OCI-LY7 (cell line): Measurements from ENCODE around the gene FIGLA.

Experiments used
- EZH2phosphoT487 ChIP-seq: fragments of 200-600 bp; sonication (generic); IDR thresholded peaks from 2 replicates; pipeline ENCODE4 v1.6.1; 2018; ENCODE audit warnings: low read depth, borderline replicate concordance, mild to moderate bottlenecking, mixed run types, antibody characterized with exemption, low read length, moderate library complexity, mixed read lengths
- TF ChIP-seq, protein P1 (sequence below): fragments of 200-600 bp; sonication (generic); conservative IDR thresholded peaks from 2 replicates; pipeline ENCODE4 v1.5.1; 2014; ENCODE audit warnings: mild to moderate bottlenecking, antibody characterized with exemption, low read length, moderate library complexity, mixed read lengths

DNA sequence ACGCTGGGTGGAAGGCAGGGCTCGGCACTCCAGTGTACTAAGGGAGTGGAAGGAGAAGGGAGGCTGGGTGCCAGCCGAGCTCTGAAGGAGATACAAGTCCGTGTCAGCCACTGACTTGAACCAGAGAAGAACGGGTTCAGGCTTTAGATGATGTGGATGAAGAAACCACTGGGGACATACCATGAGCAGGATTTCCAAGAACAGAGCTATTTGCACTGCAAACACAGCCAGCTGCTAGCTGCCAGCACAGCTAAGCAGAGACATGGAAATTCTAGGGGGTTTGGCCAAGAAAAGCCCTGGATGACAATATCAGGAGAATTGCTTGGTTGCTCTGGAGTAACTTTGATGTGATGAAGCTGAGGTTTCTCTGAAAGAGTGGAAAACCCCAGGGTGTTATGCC lies 39.9 kb upstream of the FIGLA start:
- TF ChIP-seq, protein P1, sequence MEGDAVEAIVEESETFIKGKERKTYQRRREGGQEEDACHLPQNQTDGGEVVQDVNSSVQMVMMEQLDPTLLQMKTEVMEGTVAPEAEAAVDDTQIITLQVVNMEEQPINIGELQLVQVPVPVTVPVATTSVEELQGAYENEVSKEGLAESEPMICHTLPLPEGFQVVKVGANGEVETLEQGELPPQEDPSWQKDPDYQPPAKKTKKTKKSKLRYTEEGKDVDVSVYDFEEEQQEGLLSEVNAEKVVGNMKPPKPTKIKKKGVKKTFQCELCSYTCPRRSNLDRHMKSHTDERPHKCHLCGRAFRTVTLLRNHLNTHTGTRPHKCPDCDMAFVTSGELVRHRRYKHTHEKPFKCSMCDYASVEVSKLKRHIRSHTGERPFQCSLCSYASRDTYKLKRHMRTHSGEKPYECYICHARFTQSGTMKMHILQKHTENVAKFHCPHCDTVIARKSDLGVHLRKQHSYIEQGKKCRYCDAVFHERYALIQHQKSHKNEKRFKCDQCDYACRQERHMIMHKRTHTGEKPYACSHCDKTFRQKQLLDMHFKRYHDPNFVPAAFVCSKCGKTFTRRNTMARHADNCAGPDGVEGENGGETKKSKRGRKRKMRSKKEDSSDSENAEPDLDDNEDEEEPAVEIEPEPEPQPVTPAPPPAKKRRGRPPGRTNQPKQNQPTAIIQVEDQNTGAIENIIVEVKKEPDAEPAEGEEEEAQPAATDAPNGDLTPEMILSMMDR = no peak
- no peak for TF ChIP-seq EZH2phosphoT487
